NCI-H446 treated with DMSO at 0.1 percent for 48 hours (cell line): ENCODE measurements around the gene RPL7A.
"Not testable (repeated sequence)": the region's sequence is repeated elsewhere in the genome, so short reads cannot be mapped to it uniquely, and the experiment has no call there.

Experiments
- DNase-seq: peaks from one replicate; lab custom pipeline; 2025; lab: John Stamatoyannopoulos, UW

RPL7A gene

GRCh38 chr9:133368249-133368881 is 20.3 kb downstream of the RPL7A start:
- DNase-seq, result no peak

- no peak for DNase-seq
These were observed 21.4 kb downstream of the RPL7A start for GRCh38 chr9:133369422-133369821.

GRCh38 chr9:133369933-133370332 is 21.9 kb downstream of the RPL7A start:
- DNase-seq, result no peak

- DNase-seq, result no peak
These were observed 22.7 kb downstream of the RPL7A start for GRCh38 chr9:133370685-133371084.

- no peak for DNase-seq
These were observed 23.3 kb downstream of the RPL7A start for GRCh38 chr9:133371261-133371711.

GRCh38 chr9:133372144-133372543 is 24.1 kb downstream of the RPL7A start:
- DNase-seq, result no peak

- DNase-seq, result no peak
These were observed 26.6 kb downstream of the RPL7A start for GRCh38 chr9:133374612-133375115.

- no peak for DNase-seq
These were observed 27.2 kb downstream of the RPL7A start for GRCh38 chr9:133375116-133375723.

- DNase-seq, result peak; percentile 71
These were observed 28.0 kb downstream of the RPL7A start, which contains the start of the genes STKLD1 and SURF4 for GRCh38 chr9:133375724-133376654. Gene STKLD1, plus strand, starts transcription at chr9:133376366. Its CDS starts 108 bp downstream, at chr9:133376474. Gene SURF4, minus strand, starts transcription at chr9:133376060. Its CDS starts 91 bp downstream, at chr9:133375969.

GRCh38 chr9:133377280-133377679 is 29.3 kb downstream of the RPL7A start:
- not testable (repeated sequence) for DNase-seq

GRCh38 chr9:133377721-133378216 is 29.8 kb downstream of the RPL7A start:
- DNase-seq, result no peak

- no peak for DNase-seq
These were observed 30.5 kb downstream of the RPL7A start for GRCh38 chr9:133378408-133378962.

- no peak for DNase-seq
These were observed 31.4 kb downstream of the RPL7A start for GRCh38 chr9:133379153-133380086.

- no peak for DNase-seq
These were observed 32.7 kb downstream of the RPL7A start for GRCh38 chr9:133380734-133381133.

- DNase-seq, result no peak
These were observed 34.6 kb downstream of the RPL7A start for GRCh38 chr9:133382507-133383141.

- no peak for DNase-seq
These were observed 35.4 kb downstream of the RPL7A start for GRCh38 chr9:133383438-133383837.

- peak; percentile 39 for DNase-seq
These were observed 36.8 kb downstream of the RPL7A start for GRCh38 chr9:133384736-133385321.

- DNase-seq, result no peak
These were observed 37.4 kb downstream of the RPL7A start for GRCh38 chr9:133385452-133385851.

- no peak for DNase-seq
These were observed 38.3 kb downstream of the RPL7A start for GRCh38 chr9:133386338-133386737.

- DNase-seq, result no peak
These were observed 39.7 kb downstream of the RPL7A start for GRCh38 chr9:133387680-133388079.
